ENCODE measurements around the gene TLE5.
"Not testable (repeated sequence)": the region's sequence is repeated elsewhere in the genome, so short reads cannot be mapped to it uniquely, and the experiment has no call there.

Gene TLE5

GRCh38 chr19:3045885-3046697, 16.2 kb downstream of the TLE5 start:
- in situ Hi-C loops (cut with HindIII; ENCODE audit: low sequenced_read_pairs): no loop called here

GRCh38 chr19:3045191-3045590, 17.1 kb downstream of the TLE5 start:
- in situ Hi-C loops (cut with HindIII; ENCODE audit: low sequenced_read_pairs): no loop called here

- in situ Hi-C loops (cut with HindIII; ENCODE audit: low sequenced_read_pairs): no loop called here
These were observed 19.6 kb downstream of the TLE5 start for GRCh38 chr19:3042621-3043267.

GRCh38 chr19:3041761-3042620, 20.3 kb downstream of the TLE5 start:
- in situ Hi-C loops (cut with HindIII; ENCODE audit: low sequenced_read_pairs): no loop called here

GRCh38 chr19:3041327-3041726, 21.0 kb downstream of the TLE5 start:
- in situ Hi-C loops (cut with HindIII; ENCODE audit: low sequenced_read_pairs): no loop called here

- in situ Hi-C loops (cut with HindIII; ENCODE audit: low sequenced_read_pairs): no loop called here
These were observed 22.6 kb downstream of the TLE5 start for GRCh38 chr19:3039641-3040077.

- in situ Hi-C loops (cut with HindIII; ENCODE audit: low sequenced_read_pairs): no loop called here
These were observed 23.2 kb downstream of the TLE5 start for GRCh38 chr19:3039125-3039524.

GRCh38 chr19:3038214-3038613, 24.1 kb downstream of the TLE5 start:
- in situ Hi-C loops (cut with HindIII; ENCODE audit: low sequenced_read_pairs): no loop called here

- in situ Hi-C loops (cut with HindIII; ENCODE audit: low sequenced_read_pairs): not testable (repeated sequence)
These were observed 25.2 kb downstream of the TLE5 start for GRCh38 chr19:3036977-3037544.

- in situ Hi-C loops (cut with HindIII; ENCODE audit: low sequenced_read_pairs): no loop called here
These were observed 25.9 kb downstream of the TLE5 start for GRCh38 chr19:3036119-3036976.

- in situ Hi-C loops (cut with HindIII; ENCODE audit: low sequenced_read_pairs): no loop called here
These were observed 26.7 kb downstream of the TLE5 start for GRCh38 chr19:3035542-3036118.

- in situ Hi-C loops (cut with HindIII; ENCODE audit: low sequenced_read_pairs): no loop called here
These were observed 27.4 kb downstream of the TLE5 start for GRCh38 chr19:3034656-3035541.

- in situ Hi-C loops (cut with HindIII; ENCODE audit: low sequenced_read_pairs): no loop called here
These were observed 28.0 kb downstream of the TLE5 start for GRCh38 chr19:3034406-3034655.

- in situ Hi-C loops (cut with HindIII; ENCODE audit: low sequenced_read_pairs): no loop called here
These were observed 28.5 kb downstream of the TLE5 start for GRCh38 chr19:3033595-3034405.

- in situ Hi-C loops (cut with HindIII; ENCODE audit: low sequenced_read_pairs): no loop called here
These were observed 30.8 kb downstream of the TLE5 start for GRCh38 chr19:3031607-3031867.

GRCh38 chr19:3029065-3029923, 33.0 kb downstream of the TLE5 start, which contains the start of gene TLE2:
Gene TLE2 (minus strand): TSS chr19:3029280. CDS start chr19:3028904, 376 bp downstream.
- in situ Hi-C loops (cut with HindIII; ENCODE audit: low sequenced_read_pairs): loop anchor here (5.0 to 10.0 kb wide), 2 partner anchors 73 to 146 kb away; partner anchors contain the start of gene S1PR4

GRCh38 chr19:3028305-3029064, 33.8 kb downstream of the TLE5 start:
- in situ Hi-C loops (cut with HindIII; ENCODE audit: low sequenced_read_pairs): loop anchor here (5.0 to 10.0 kb wide), 2 partner anchors 74 to 146 kb away; partner anchors contain the start of gene S1PR4
